HepG2 (cell line): ENCODE data around the gene CASKIN2.

Source experiments
- ASH2L ChIP-seq: fragments of 300-600, 200-600 bp; sonication (generic); IDR thresholded peaks from 2 replicates; pipeline ENCODE4 v1.7.0; 2017; ENCODE audit warnings: low read depth, mild to moderate bottlenecking, moderate library complexity, mixed read lengths, low read length; ENCODE audit not compliant: insufficient read length
- ISX ChIP-seq: sonication (generic); formaldehyde crosslinking; conservative IDR thresholded peaks from 2 replicates; pipeline ENCODE4 v1.5.0; 2020; ENCODE audit warnings: missing genetic modification reagents
- JUND ChIP-seq: sonication (generic); formaldehyde crosslinking; IDR thresholded peaks from 2 replicates; pipeline ENCODE4 v1.8.0; 2022; ENCODE audit warnings: mild to moderate bottlenecking, missing genetic modification reagents
- NFIC ChIP-seq: IDR thresholded peaks from 2 replicates; pipeline ENCODE4 v1.6.1; 2012; ENCODE audit warnings: mild to moderate bottlenecking, low read length, inconsistent platforms
- POLR2A ChIP-seq, 2 experiments: IDR thresholded peaks; 2 replicates each; pipeline ENCODE4 v1.6.1; 2011; ENCODE audit warnings: low read depth in 2 of 2, low read length in 2 of 2, mild to moderate bottlenecking in 1 of 2, moderate library complexity in 1 of 2; ENCODE audit not compliant: insufficient read depth in 1 of 2
- RNF2 ChIP-seq: fragments of 450-650 bp; conservative IDR thresholded peaks from 2 replicates; pipeline ENCODE4 v1.6.1; 2016; ENCODE audit warnings: low read depth
- TAF15 ChIP-seq: fragments of 200-400 bp; formaldehyde crosslinking; IDR thresholded peaks from one replicate; pipeline ENCODE4 v1.6.1; 2018; ENCODE audit warnings: mild to moderate bottlenecking, low read depth, low read length; ENCODE audit not compliant: poor library complexity, severe bottlenecking
- ZBTB44 ChIP-seq: sonication (generic); formaldehyde crosslinking; IDR thresholded peaks from 2 replicates; pipeline ENCODE4 v1.4.0; 2020; ENCODE audit warnings: missing genetic modification reagents
- ZNF788 ChIP-seq: sonication (generic); formaldehyde crosslinking; IDR thresholded peaks from 2 replicates; pipeline ENCODE4 v1.5.0; 2020; ENCODE audit warnings: mild to moderate bottlenecking, missing genetic modification reagents, borderline replicate concordance
- TF ChIP-seq, protein P1 (sequence below): fragments of 450-650 bp; IDR thresholded peaks from 2 replicates; pipeline ENCODE4 v1.6.1; 2017; ENCODE audit warnings: mild to moderate bottlenecking

DNA sequence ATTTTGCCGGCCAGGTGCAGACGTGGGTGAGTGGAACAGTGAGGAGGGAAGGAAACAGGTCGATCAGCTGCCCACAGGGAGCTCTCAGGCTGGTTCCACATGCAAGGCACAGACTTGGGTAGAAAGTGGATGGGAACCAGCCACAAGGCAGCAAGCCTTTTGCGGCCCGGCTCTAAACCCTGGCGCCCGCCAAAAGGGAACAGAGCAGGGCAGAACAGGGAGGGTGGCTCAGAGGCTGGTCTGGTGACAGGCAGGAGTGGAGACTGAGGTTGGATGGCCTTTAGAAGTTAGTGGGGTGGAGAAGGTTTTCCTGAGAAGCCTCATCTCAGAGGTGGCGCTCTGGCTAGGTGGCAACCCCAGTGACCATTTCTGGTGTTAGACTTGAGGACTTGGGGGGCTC is 20.5 kb upstream of the CASKIN2 start:
- no peak for TF ChIP-seq ZNF788
- no peak for TF ChIP-seq RNF2
- TF ChIP-seq ASH2L, result no peak
- no peak for TF ChIP-seq POLR2A (IDR thresholded peaks at IDR 0.05; ENCODE audit: insufficient read depth in 1 of 2, low read depth in 2 of 2, low read length in 2 of 2)
- TF ChIP-seq TAF15, result no peak
- TF ChIP-seq ZBTB44 (CRISPR knock-in tag), result no peak
- no peak for TF ChIP-seq ISX (CRISPR knock-in tag)
- TF ChIP-seq, protein P1, sequence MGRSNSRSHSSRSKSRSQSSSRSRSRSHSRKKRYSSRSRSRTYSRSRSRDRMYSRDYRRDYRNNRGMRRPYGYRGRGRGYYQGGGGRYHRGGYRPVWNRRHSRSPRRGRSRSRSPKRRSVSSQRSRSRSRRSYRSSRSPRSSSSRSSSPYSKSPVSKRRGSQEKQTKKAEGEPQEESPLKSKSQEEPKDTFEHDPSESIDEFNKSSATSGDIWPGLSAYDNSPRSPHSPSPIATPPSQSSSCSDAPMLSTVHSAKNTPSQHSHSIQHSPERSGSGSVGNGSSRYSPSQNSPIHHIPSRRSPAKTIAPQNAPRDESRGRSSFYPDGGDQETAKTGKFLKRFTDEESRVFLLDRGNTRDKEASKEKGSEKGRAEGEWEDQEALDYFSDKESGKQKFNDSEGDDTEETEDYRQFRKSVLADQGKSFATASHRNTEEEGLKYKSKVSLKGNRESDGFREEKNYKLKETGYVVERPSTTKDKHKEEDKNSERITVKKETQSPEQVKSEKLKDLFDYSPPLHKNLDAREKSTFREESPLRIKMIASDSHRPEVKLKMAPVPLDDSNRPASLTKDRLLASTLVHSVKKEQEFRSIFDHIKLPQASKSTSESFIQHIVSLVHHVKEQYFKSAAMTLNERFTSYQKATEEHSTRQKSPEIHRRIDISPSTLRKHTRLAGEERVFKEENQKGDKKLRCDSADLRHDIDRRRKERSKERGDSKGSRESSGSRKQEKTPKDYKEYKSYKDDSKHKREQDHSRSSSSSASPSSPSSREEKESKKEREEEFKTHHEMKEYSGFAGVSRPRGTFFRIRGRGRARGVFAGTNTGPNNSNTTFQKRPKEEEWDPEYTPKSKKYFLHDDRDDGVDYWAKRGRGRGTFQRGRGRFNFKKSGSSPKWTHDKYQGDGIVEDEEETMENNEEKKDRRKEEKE, result no peak
- TF ChIP-seq NFIC, result no peak
- no peak for TF ChIP-seq JUND (CRISPR knock-in tag)
